CD4-positive, alpha-beta T cell treated with Interleukin-15 for 1 hour (primary cell): ENCODE data around the gene GPR42.
"Not testable (repeated sequence)": the region's sequence is repeated elsewhere in the genome, so short reads cannot be mapped to it uniquely, and the experiment has no call there.

Experiments used
- DNase-seq: peaks from one replicate; pipeline ENCODE4 v3.0.0-alpha.2; 2020

GPR42 gene

GRCh38 chr19:35363711-35364425, 7.0 kb upstream of the GPR42 start:
- no peak for DNase-seq

- no peak for DNase-seq
These were observed 5.6 kb upstream of the GPR42 start for GRCh38 chr19:35365303-35365702.

DNA sequence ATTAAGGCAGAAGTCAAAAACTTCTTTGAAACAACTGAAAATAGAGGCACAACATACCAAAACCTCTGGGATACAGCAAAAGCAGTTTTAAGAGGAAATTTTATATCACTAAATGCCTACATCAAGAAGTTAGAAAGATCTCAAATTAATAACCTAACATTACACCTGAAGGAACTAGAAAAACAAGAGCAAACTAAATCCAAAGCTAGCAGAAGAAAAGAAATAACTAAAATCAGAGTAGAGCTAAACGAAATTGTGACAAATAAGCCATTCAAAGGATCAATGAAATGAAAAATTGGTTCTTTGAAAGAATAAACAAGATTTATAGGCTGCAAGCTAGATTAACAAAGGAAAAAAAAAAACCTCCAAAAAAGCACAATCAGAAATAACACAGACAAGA, 2.5 kb upstream of the GPR42 start:
- no peak for DNase-seq

- DNase-seq = no peak
These were observed 1.3 kb upstream of the GPR42 start for GRCh38 chr19:35369522-35369921.

DNA sequence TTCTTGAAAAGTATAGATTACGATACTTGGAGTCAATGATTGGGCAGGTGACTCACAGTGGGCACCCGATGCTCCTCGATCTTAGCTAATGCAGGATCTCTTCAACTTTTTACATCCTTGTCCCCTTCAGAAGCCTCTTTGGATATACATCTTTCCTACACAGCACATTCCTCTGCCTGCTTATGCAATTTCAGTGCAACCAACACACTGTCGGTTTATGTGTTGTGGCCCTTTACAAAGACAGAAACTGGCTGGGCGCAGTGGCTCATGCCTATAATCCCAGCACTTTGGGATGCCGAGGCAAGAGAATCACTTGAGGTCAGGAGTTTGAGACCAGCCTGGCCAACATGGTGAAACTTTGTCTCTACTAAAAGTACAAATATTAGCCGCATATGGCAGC, 2.6 kb downstream of the GPR42 start:
- DNase-seq = no peak

DNA sequence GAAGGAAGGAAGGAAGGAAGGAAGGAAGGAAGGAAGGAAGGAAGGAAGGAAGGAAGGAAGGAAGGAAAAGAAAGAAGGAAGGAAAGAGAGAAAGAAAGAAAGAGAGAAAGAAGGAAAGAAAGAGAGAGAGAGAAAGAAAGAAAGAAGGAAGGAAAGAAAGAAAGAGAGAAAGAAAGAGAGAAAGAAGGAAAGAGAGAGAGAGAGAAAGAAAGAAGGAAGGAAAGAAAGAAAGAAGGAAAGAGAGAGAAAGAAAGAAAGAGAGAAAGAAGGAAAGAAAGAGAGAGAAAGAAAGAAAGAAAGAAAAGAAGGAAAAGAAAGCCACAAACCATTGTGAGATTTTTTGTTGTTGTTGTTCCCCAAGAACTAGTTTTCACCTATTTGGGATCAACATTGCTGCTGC, 3.2 kb downstream of the GPR42 start:
- not testable (repeated sequence) for DNase-seq

GRCh38 chr19:35375505-35376307, 4.8 kb downstream of the GPR42 start:
- no peak for DNase-seq

GRCh38 chr19:35377656-35378055, 6.8 kb downstream of the GPR42 start:
- no peak for DNase-seq

DNA sequence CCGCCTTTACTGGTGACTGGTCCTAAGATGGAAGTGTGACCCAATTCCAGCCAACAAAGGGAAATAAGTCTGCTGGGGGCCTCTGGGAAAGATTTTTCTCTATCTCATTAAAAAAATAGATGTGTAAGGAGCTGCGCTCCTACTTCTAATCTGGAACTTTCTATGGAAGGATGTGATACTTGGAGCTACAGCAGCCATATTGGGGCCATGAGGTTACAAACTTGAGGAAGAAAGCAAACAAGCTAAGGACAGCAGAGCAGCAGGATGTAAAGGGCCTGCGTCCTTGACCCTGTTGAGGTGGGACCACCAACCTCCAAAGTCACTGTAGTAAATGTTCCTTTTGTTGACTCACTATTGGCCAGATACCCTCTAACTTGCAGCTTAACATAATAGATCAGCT, 7.5 kb downstream of the GPR42 start:
- DNase-seq = no peak

- DNase-seq = not testable (repeated sequence)
These were observed 8.7 kb downstream of the GPR42 start for GRCh38 chr19:35379545-35379944.

DNA sequence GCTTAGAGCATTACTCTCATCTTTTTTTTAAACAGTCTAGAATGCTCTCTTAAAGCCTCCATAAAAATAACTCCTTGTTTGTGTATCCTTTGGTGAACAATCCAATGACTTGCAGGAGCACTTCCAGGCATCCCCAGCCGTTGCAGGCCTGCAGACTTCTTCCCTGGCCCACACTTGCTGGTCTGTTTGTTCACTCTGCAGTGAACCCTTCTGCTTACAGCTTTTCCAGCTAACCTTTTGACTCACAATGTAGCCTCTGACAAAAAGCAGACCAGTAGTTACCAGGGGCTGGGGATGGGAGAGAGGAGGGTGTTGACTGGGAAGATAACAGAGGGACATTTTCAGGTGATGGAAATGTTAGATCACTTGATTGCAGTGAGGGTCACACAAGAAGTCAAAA, 9.1 kb downstream of the GPR42 start:
- no peak for DNase-seq

DNA sequence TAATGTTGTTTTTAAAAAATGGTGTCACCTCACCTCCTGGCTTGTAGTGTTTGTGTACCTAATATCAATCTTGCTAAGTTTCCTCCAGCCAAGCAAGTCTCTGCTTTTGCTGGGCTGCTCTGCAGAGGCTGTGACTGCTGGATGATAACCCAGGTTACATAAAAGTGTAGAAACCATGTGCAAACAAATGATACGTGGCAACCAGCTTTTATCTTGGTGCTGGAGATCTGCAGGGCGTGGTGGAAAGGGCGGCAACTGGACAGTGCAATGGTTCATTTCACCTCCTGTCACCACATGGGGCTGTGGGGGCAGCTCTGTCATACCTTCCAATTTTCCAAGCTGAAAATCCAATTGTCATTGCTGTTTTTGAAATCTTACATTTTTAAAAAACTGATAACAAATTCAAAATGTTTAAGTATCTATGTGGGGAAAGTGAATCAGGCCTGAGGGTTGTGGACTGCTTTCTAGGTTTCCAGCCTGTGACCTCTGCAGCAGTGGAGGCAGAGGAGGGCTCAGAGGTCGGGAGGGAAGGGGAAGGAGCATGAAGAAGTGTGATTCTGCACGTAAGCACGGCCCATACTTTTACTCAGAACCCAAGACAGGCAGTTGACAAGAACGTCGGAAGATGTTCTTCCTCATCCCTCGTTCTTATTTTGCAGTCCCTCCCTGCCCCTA, 9.7 kb downstream of the GPR42 start:
- no peak for DNase-seq

- DNase-seq = no peak
These were observed 10.4 kb downstream of the GPR42 start for GRCh38 chr19:35381318-35381717.

DNA sequence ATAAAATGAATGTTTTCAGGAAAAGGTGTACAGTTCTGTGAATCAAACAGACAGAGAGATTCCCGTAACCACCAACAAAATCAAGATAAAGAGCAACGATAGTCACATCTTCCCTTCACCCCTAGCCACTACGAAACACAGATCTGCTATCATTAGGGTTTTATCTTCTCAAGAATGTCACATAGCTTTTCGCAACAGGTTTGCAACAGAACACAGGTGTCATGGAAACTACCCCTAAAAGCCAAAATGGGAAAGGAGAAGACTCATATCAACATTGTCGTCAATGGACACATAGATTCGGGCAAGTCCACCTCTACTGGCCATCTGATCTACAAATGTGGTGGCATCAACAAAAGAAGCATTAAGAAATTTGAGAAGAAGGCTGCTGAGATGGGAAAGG, 11.1 kb downstream of the GPR42 start:
- no peak for DNase-seq

- DNase-seq = no peak
These were observed 12.7 kb downstream of the GPR42 start for GRCh38 chr19:35383536-35383935.

DNA sequence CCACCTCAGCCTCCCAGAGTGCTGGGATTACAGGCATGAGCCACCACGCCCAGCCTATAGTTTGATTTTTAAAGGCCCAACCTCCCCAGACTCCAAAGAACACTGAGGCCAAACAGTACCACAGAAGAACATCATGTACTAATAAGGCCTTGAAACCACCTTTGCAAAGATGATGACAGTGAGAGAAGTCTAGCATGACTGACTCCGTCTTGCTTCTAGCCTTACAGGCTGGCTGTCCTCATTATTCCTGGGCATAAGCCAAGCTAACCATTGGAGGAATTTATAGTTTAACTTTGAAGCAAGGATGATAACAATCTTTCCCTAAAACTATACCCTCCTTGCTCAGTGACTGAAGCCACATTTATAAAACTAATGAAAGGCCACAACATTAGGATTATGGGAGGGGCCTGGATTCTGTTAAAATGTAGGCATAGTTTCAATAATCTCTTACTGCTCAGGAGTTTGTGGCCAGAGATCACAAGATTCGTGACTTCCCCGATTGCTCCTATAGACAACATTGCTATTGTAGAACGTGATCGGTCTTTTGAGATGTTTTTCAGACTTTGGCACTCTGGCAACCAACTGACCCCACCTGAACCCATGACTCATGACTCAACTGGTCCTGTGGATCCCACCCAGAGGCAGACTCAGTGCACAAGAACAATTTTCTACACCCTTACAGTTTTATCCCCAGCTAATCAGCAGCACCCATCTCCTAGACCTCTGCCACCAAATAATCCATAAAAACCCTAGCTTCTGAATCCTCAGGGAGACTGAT, 17.6 kb downstream of the GPR42 start:
- DNase-seq = no peak

DNA sequence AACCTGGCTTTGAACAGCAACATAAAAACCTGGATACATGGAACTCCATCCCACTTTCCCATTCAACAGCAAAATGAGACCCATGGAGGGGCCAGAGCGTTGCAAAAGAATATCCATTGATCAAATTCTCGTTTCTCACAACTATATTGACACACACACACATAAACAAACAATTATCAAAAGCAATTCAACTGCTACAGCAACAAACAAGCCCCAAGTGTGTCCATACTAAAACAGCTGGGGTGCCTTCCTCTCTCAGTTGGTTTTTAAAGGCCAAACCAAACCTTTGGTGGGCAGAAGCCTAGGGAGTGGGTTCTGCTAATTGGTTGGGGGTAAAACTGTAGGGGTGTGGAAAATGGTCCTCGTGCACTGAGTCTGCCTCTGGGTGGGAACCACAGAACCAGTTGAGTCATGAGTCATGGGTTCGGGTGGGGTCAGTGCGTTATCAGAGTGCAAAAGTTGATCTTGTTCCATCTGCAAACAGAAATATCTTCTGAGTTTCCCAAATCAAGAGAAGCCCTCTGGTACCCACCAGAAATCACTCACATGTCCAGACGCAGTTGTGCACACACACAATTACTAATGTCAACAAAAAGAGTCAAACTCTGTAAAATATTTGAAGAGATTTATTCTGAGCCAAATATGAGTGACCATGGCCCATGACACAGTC, 18.5 kb downstream of the GPR42 start:
- no peak for DNase-seq

- no peak for DNase-seq
These were observed 22.2 kb downstream of the GPR42 start for GRCh38 chr19:35392742-35393715.

GRCh38 chr19:35395382-35396199, 24.7 kb downstream of the GPR42 start:
- no peak for DNase-seq

DNA sequence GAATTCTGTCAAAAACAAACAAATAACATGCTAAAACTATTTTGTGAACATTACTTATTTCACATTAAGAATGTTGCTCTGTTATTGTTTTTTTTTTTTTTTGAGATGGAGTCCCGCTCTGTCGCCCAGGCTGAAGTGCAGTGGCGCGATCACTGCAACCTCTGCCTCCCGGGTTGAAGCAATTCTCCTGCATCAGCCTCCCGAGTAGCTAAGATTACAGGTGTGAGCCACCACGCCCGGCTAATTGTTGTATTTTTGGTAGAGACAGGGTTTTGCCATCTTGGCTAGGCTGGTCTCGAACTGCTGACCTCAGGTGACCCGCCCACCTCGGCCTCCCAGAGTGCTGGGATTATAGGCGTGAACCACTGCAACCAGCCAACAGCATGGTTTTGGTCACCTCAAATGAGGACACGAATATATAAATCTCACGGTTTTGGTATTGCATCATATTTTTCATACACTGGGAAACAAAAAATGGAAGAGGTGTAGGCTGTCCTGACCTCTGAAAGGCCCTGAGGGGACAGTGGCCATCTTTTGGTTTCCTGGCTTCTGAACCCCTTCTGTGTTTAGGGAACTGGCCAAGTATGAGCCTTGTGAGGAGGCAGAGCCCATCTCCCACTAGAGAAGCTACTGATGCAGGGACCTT, 25.5 kb downstream of the GPR42 start:
- DNase-seq = no peak
